T-helper 2 cell (primary cell): ENCODE results near the gene LYZL1.
"Not testable (repeated sequence)": the region's sequence is repeated elsewhere in the genome, so short reads cannot be mapped to it uniquely, and the experiment has no call there.

Source experiments
- DNase-seq, 5 experiments: peaks; one replicate each; pipeline versions ENCODE4 v3.0.0 to v3.0.0-alpha.2; 2012 to 2022

The LYZL1 gene

GRCh38 chr10:29265210-29265768 is 23.6 kb upstream of the LYZL1 start:
- DNase-seq: no peak

GRCh38 chr10:29266641-29267040 is 22.2 kb upstream of the LYZL1 start:
- no peak for DNase-seq

GRCh38 chr10:29268011-29268410 is 20.9 kb upstream of the LYZL1 start:
- no peak for DNase-seq

GRCh38 chr10:29269486-29269885 is 19.4 kb upstream of the LYZL1 start:
- no peak for DNase-seq

- DNase-seq: no peak
Observed at GRCh38 chr10:29270883-29271282, 18.0 kb upstream of the LYZL1 start.

GRCh38 chr10:29271877-29272276 is 17.0 kb upstream of the LYZL1 start:
- DNase-seq: no peak

- DNase-seq: no peak
Observed at GRCh38 chr10:29273478-29273877, 15.4 kb upstream of the LYZL1 start.

- DNase-seq: no peak
Observed at GRCh38 chr10:29276251-29276850, 12.5 kb upstream of the LYZL1 start.

- DNase-seq: no peak
Observed at GRCh38 chr10:29277296-29277695, 11.6 kb upstream of the LYZL1 start.

GRCh38 chr10:29279779-29280487 is 8.9 kb upstream of the LYZL1 start:
- DNase-seq: no peak

GRCh38 chr10:29280488-29280840 is 8.4 kb upstream of the LYZL1 start:
- DNase-seq: no peak

- DNase-seq: no peak
Observed at GRCh38 chr10:29285624-29286051, 3.2 kb upstream of the LYZL1 start.

GRCh38 chr10:29287635-29288034 is 1.2 kb upstream of the LYZL1 start:
- no peak for DNase-seq

- DNase-seq: not testable (repeated sequence)
Observed at GRCh38 chr10:29291561-29291960, 2.7 kb downstream of the LYZL1 start.

GRCh38 chr10:29292406-29292805 is 3.5 kb downstream of the LYZL1 start:
- DNase-seq: not testable (repeated sequence)

GRCh38 chr10:29295813-29296212 is 6.9 kb downstream of the LYZL1 start:
- DNase-seq: no peak

GRCh38 chr10:29297678-29298077 is 8.8 kb downstream of the LYZL1 start:
- no peak for DNase-seq

GRCh38 chr10:29301359-29301910 is 12.6 kb downstream of the LYZL1 start:
- no peak for DNase-seq

- DNase-seq: no peak
Observed at GRCh38 chr10:29302499-29302898, 13.6 kb downstream of the LYZL1 start.

GRCh38 chr10:29304264-29304994 is 15.6 kb downstream of the LYZL1 start:
- peak in 1 of 5 experiments; percentile 17 for DNase-seq

- DNase-seq: no peak
Observed at GRCh38 chr10:29304995-29305335, 16.1 kb downstream of the LYZL1 start.

- DNase-seq: no peak
Observed at GRCh38 chr10:29306688-29307087, 17.8 kb downstream of the LYZL1 start.

GRCh38 chr10:29308142-29308541 is 19.3 kb downstream of the LYZL1 start:
- not testable (repeated sequence) for DNase-seq
